HepG2 (cell line): ENCODE results near the gene SLC35F6. TPM values are rescaled to one million over a fixed set of nuclear protein-coding genes. Genes with fewer than 3 reads are reported as not detected.

Source experiments
- ATAC-seq: fragments of 200-7000 bp; cut with Tn5 transposase; 3 replicates; pipeline ENCODE4 v1.9.1; 2020; ENCODE audit warnings: mild to moderate bottlenecking, moderate library complexity
- BruUV-seq: library from RNA; stranded (reverse); fragments of 400-500 nt; replicated peaks from 2 replicates; lab custom pipeline; 2021; lab: Mats Ljungman, UMichigan
- CTCF ChIA-PET: fragments of 300-600 bp; formaldehyde crosslinking; extraction: SDS; loops from one replicate; lab custom pipeline; 2021; ENCODE audit warnings: low total read pairs, inconsistent platforms, low intra/inter-chr PET ratio; lab: Yijun Ruan, JAX
- POLR2A ChIA-PET: fragments of 350-600 bp; sonication (Branson Sonifier 250); formaldehyde crosslinking; loops from one replicate; lab custom pipeline; 2020; ENCODE audit warnings: antibody characterized with exemption, inconsistent platforms; lab: Yijun Ruan, JAX
- DNase-seq: peaks from one replicate; pipeline ENCODE4 v3.0.0-alpha.2; 2015; ENCODE audit warnings: low spot score
- FAIRE-seq: peaks from 3 replicates; lab custom pipeline; 2011; peaks lifted over from hg19 to GRCh38; lab: Jason Lieb, UNC
- H2AFZ ChIP-seq: one replicate; pipeline ENCODE4 v1.6.1; 2011; ENCODE audit warnings: low read length, inconsistent platforms
- H3K27ac ChIP-seq: fragments of 300-600 bp; 3 replicates; pipeline ENCODE4 v1.8.0; 2011; ENCODE audit warnings: mixed run types, mild to moderate bottlenecking, mixed read lengths, low read length, inconsistent platforms; ENCODE audit not compliant: insufficient read depth; ENCODE audit errors: extremely low read length
- H3K27me3 ChIP-seq, 2 experiments: fragments of 200-600 bp in 1 of 2; 2 replicates in 1 of 2; 3 replicates in 1 of 2; pipeline versions ENCODE4 v1.6.0 to v1.8.0; 2011; ENCODE audit warnings: low read length in 2 of 2, mild to moderate bottlenecking in 2 of 2, moderate library complexity in 2 of 2, inconsistent platforms in 1 of 2; ENCODE audit not compliant: insufficient read depth in 2 of 2, control insufficient read depth in 1 of 2
- H3K36me3 ChIP-seq, 2 experiments: fragments of 200-600 bp in 1 of 2; replicated peaks in 1 of 2; 2 replicates in 1 of 2; 3 replicates in 1 of 2; pipeline versions ENCODE4 v1.5.1 to v1.8.0; 2011; ENCODE audit warnings: low read length in 2 of 2, inconsistent platforms in 1 of 2; ENCODE audit not compliant: insufficient read depth in 2 of 2, control insufficient read depth in 1 of 2
- H3K4me1 ChIP-seq: 2 replicates; pipeline ENCODE4 v1.5.1; 2012; ENCODE audit warnings: low read length, inconsistent platforms; ENCODE audit not compliant: insufficient read depth
- H3K4me2 ChIP-seq: 2 replicates; pipeline ENCODE4 v1.6.0; 2011; ENCODE audit warnings: low read depth, low read length, inconsistent platforms
- H3K4me3 ChIP-seq, 3 experiments: fragments of 200-600 bp in 1 of 3; sonication (generic), shearing (Covaris generic) in 1 of 3; replicated peaks in 1 of 3; 2 replicates each; pipeline ENCODE4 v1.5.1; 2011 to 2016; ENCODE audit warnings: low read length in 3 of 3, inconsistent platforms in 2 of 3, low read depth in 2 of 3, mild to moderate bottlenecking in 2 of 3, control low read depth in 1 of 3, mixed read lengths in 1 of 3; ENCODE audit not compliant: insufficient read depth in 1 of 3
- H3K79me2 ChIP-seq: one replicate; pipeline ENCODE4 v1.6.1; 2011; ENCODE audit warnings: low read length, inconsistent platforms; ENCODE audit not compliant: insufficient read depth
- H3K9ac ChIP-seq: 2 replicates; pipeline ENCODE4 v1.6.0; 2011; ENCODE audit warnings: mild to moderate bottlenecking, low read depth, low read length, inconsistent platforms; ENCODE audit not compliant: insufficient read depth
- H3K9me3 ChIP-seq: 2 replicates; pipeline ENCODE4 v1.5.1; 2012; ENCODE audit warnings: mild to moderate bottlenecking, low read length
- H4K20me1 ChIP-seq: 2 replicates; pipeline ENCODE4 v1.6.0; 2011; ENCODE audit warnings: inconsistent platforms, mild to moderate bottlenecking, low read length, moderate library complexity; ENCODE audit not compliant: insufficient read depth
- HES4 ChIP-seq: sonication (generic); formaldehyde crosslinking; IDR thresholded peaks from 2 replicates; pipeline ENCODE4 v1.9.0; 2021; ENCODE audit warnings: mild to moderate bottlenecking, missing genetic modification reagents, borderline replicate concordance
- HNRNPH1 ChIP-seq: fragments of 200-400 bp; formaldehyde crosslinking; optimal IDR thresholded peaks from 2 replicates; pipeline ENCODE3; 2017; ENCODE audit warnings: mild to moderate bottlenecking, low read depth, low read length
- MLLT10 ChIP-seq: sonication (generic); formaldehyde crosslinking; IDR thresholded peaks from 2 replicates; pipeline ENCODE4 v1.4.0; 2020; ENCODE audit warnings: missing genetic modification reagents
- RAD51 ChIP-seq: fragments of 450-650 bp; IDR thresholded peaks from 2 replicates; pipeline ENCODE4 v1.6.1; 2016; ENCODE audit warnings: borderline replicate concordance
- SNAPC2 ChIP-seq: sonication (generic); formaldehyde crosslinking; IDR thresholded peaks from 2 replicates; pipeline ENCODE4 v1.8.1; 2022; ENCODE audit warnings: mild to moderate bottlenecking, missing genetic modification reagents
- SRSF1 ChIP-seq: fragments of 200-400 bp; formaldehyde crosslinking; optimal IDR thresholded peaks from 2 replicates; pipeline ENCODE3; 2017; ENCODE audit warnings: mild to moderate bottlenecking, low read depth, low read length, moderate library complexity
- TEAD3 ChIP-seq: optimal IDR thresholded peaks from 2 replicates; pipeline ENCODE3; 2016; ENCODE audit warnings: borderline replicate concordance
- TMF1 ChIP-seq: sonication (generic); formaldehyde crosslinking; IDR thresholded peaks from 2 replicates; pipeline ENCODE4 v1.8.1; 2022; ENCODE audit warnings: low read depth, missing genetic modification reagents
- ZBTB8A ChIP-seq: sonication (generic); formaldehyde crosslinking; IDR thresholded peaks from 2 replicates; pipeline ENCODE4 v1.4.0; 2020; ENCODE audit warnings: mild to moderate bottlenecking, low read depth, missing genetic modification reagents, borderline replicate concordance
- ZFP37 ChIP-seq: sonication (generic); formaldehyde crosslinking; IDR thresholded peaks from 2 replicates; pipeline ENCODE4 v1.4.0; 2020; ENCODE audit warnings: missing genetic modification reagents, borderline replicate concordance
- ZNF503 ChIP-seq: sonication (generic); formaldehyde crosslinking; IDR thresholded peaks from 2 replicates; pipeline ENCODE4 v1.4.0; 2020; ENCODE audit warnings: missing genetic modification reagents
- ZNF687 ChIP-seq: sonication (generic); formaldehyde crosslinking; IDR thresholded peaks from 2 replicates; pipeline ENCODE4 v1.5.1; 2020; ENCODE audit warnings: mild to moderate bottlenecking, missing genetic modification reagents, moderate library complexity
- WGBS: methylation state at CpG from one replicate; pipeline ENCODE4 v1.1.6; 2017; ENCODE audit warnings: low lambda C conversion rate; 5-methylcytosine and 5-hydroxymethylcytosine counted together
- in situ Hi-C: cut with HindIII; loops from 2 replicates; pipeline ENCODE4 v1.10.0; 2017; ENCODE audit warnings: low pct_unique_long_range_greater_than_20kb; ENCODE audit not compliant: extremely low pct_ligation_motif_present
- intact Hi-C: fragments of 100-400 bp; cut with micrococcal nuclease; formaldehyde crosslinking; loops from one replicate; pipeline ENCODE4 v1.10.0; 2022; ENCODE audit not compliant: unreplicated experiment
- polyA plus RNA-seq, 8 experiments: library from polyadenylated mRNA; depleted of rRNA in 3 of 8; stranded (reverse) in 7 of 8; unstranded in 1 of 8; fragments of >200 nt; fragmentation: Illumina TruSeq in 4 of 8; extraction: Trizol in 4 of 8; gene quantifications; 2 replicates each; pipeline versions ENCODE4 v1.2.1 to v1.2.3, GENCODE V29; 2011 to 2016; ENCODE audit warnings: low read depth in 4 of 8, missing spikeins in 1 of 8, mixed read lengths in 1 of 8; ENCODE audit not compliant: insufficient read depth in 1 of 8
- total RNA-seq, 5 experiments: library from RNA; depleted of rRNA; stranded (reverse); fragments of >200 nt; fragmentation: Illumina TruSeq; extraction: Trizol; gene quantifications; 2 replicates each; pipeline ENCODE4 v1.2.3, GENCODE V29; 2016; ENCODE audit warnings: low read depth in 1 of 5
- TF ChIP-seq, protein P1 (sequence below): sonication (generic); formaldehyde crosslinking; IDR thresholded peaks from 2 replicates; pipeline ENCODE4 v1.4.0; 2020; ENCODE audit warnings: missing genetic modification reagents

SLC35F6 gene
- total and polyA plus RNA-seq, 2 of the 13 experiments (the other 11 are each of a cell fraction or from before 2014, with no cell fraction given): 15.2 to 21.2 TPM

GRCh38 chr2:26805241-26805676, 41.2 kb downstream of the SLC35F6 start:
- Histone ChIP-seq H3K9ac (no peak overlapping the region), H3K79me2 (no peaks in the 10 kb centered on the region), H4K20me1 (no peaks in the 10 kb centered on the region), H3K9me3 (no peaks in the 10 kb centered on the region), H3K27me3 (peaks cover 1 to 5% of the 10 kb centered on the region in 2 experiments; a peak in 2 of 5 replicates), H3K4me1 (no peaks in the 10 kb centered on the region), H3K36me3 (no peaks in the 10 kb centered on the region; a peak in 2 of 5 replicates), H3K4me2 (no peak overlapping the region), H2AFZ (no peak overlapping the region), H3K4me3 (no peak overlapping the region), H3K27ac (no peak overlapping the region)
- ChIA-PET POLR2A (no interaction called here), CTCF (no interaction called here)
- DNase-seq: no peak
- no peak for FAIRE-seq
- BruUV-seq: no TSS peak
- WGBS: 57% methylated on average over 5 of the region's 5 CpGs
- intact Hi-C loops (no loop called here), in situ Hi-C loops (no loop called here)
- ATAC-seq: no peak
- no peak for TF ChIP-seq ZNF503 (CRISPR knock-in tag)
- TF ChIP-seq MLLT10 (CRISPR knock-in tag): no peak
- TF ChIP-seq ZFP37: no peak
- no peak for TF ChIP-seq ZNF687 (CRISPR knock-in tag)
- no peak for TF ChIP-seq SRSF1
- TF ChIP-seq RAD51: no peak
- TF ChIP-seq, protein P1, sequence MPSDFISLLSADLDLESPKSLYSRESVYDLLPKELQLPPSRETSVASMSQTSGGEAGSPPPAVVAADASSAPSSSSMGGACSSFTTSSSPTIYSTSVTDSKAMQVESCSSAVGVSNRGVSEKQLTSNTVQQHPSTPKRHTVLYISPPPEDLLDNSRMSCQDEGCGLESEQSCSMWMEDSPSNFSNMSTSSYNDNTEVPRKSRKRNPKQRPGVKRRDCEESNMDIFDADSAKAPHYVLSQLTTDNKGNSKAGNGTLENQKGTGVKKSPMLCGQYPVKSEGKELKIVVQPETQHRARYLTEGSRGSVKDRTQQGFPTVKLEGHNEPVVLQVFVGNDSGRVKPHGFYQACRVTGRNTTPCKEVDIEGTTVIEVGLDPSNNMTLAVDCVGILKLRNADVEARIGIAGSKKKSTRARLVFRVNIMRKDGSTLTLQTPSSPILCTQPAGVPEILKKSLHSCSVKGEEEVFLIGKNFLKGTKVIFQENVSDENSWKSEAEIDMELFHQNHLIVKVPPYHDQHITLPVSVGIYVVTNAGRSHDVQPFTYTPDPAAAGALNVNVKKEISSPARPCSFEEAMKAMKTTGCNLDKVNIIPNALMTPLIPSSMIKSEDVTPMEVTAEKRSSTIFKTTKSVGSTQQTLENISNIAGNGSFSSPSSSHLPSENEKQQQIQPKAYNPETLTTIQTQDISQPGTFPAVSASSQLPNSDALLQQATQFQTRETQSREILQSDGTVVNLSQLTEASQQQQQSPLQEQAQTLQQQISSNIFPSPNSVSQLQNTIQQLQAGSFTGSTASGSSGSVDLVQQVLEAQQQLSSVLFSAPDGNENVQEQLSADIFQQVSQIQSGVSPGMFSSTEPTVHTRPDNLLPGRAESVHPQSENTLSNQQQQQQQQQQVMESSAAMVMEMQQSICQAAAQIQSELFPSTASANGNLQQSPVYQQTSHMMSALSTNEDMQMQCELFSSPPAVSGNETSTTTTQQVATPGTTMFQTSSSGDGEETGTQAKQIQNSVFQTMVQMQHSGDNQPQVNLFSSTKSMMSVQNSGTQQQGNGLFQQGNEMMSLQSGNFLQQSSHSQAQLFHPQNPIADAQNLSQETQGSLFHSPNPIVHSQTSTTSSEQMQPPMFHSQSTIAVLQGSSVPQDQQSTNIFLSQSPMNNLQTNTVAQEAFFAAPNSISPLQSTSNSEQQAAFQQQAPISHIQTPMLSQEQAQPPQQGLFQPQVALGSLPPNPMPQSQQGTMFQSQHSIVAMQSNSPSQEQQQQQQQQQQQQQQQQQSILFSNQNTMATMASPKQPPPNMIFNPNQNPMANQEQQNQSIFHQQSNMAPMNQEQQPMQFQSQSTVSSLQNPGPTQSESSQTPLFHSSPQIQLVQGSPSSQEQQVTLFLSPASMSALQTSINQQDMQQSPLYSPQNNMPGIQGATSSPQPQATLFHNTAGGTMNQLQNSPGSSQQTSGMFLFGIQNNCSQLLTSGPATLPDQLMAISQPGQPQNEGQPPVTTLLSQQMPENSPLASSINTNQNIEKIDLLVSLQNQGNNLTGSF (CRISPR knock-in tag): no peak
- no peak for TF ChIP-seq HNRNPH1
- TF ChIP-seq SNAPC2 (CRISPR knock-in tag): no peak
- no peak for TF ChIP-seq HES4
- TF ChIP-seq ZBTB8A (CRISPR knock-in tag): no peak
- TF ChIP-seq TEAD3 (CRISPR knock-in tag): no peak
- no peak for TF ChIP-seq TMF1 (CRISPR knock-in tag)
